H9 (cell line): ENCODE results near the gene SCUBE2. TPM values are rescaled to one million over a fixed set of nuclear protein-coding genes. Genes with fewer than 3 reads are reported as not detected.

Experiments used
- DNase-seq: peaks from one replicate; pipeline ENCODE4 v3.0.0-alpha.2; 2017
- H2AFZ ChIP-seq: one replicate; pipeline ENCODE4 v1.6.1; 2013; ENCODE audit warnings: mild to moderate bottlenecking, low read length, control low read depth, moderate library complexity
- H2AK5ac ChIP-seq: 2 replicates; pipeline ENCODE4 v1.6.1; 2013; ENCODE audit warnings: low read length, control low read depth, mixed read lengths; ENCODE audit not compliant: insufficient read length
- H2BK120ac ChIP-seq: one replicate; pipeline ENCODE4 v1.6.1; 2013; ENCODE audit warnings: low read depth, mild to moderate bottlenecking, low read length, control low read depth, inconsistent platforms; ENCODE audit not compliant: poor library complexity, severe bottlenecking
- H2BK12ac ChIP-seq: 2 replicates; pipeline ENCODE4 v1.6.1; 2013; ENCODE audit warnings: low read length, control low read depth, mixed read lengths, low read depth; ENCODE audit not compliant: insufficient read length
- H2BK15ac ChIP-seq: 2 replicates; pipeline ENCODE4 v1.6.1; 2013; ENCODE audit warnings: low read depth, low read length, control low read depth
- H2BK20ac ChIP-seq: one replicate; pipeline ENCODE4 v1.6.1; 2013; ENCODE audit warnings: low read depth, mild to moderate bottlenecking, low read length, control low read depth, inconsistent platforms; ENCODE audit not compliant: poor library complexity, severe bottlenecking
- H2BK5ac ChIP-seq: 2 replicates; pipeline ENCODE4 v1.6.1; 2013; ENCODE audit warnings: low read length, control low read depth, mixed read lengths; ENCODE audit not compliant: insufficient read length
- H3K14ac ChIP-seq: 2 replicates; pipeline ENCODE4 v1.6.1; 2013; ENCODE audit warnings: low read length, control low read depth; ENCODE audit not compliant: insufficient read depth
- H3K18ac ChIP-seq: 2 replicates; pipeline ENCODE4 v1.6.1; 2013; ENCODE audit warnings: low read depth, mild to moderate bottlenecking, mixed read lengths, low read length, control low read depth; ENCODE audit not compliant: insufficient read length
- H3K23ac ChIP-seq: 2 replicates; pipeline ENCODE4 v1.6.1; 2013; ENCODE audit warnings: low read length, control low read depth, mixed read lengths, low read depth; ENCODE audit not compliant: insufficient read length
- H3K23me2 ChIP-seq: 2 replicates; pipeline ENCODE4 v1.6.1; 2013; ENCODE audit warnings: low read depth, mild to moderate bottlenecking, mixed read lengths, low read length, control low read depth; ENCODE audit not compliant: insufficient read length, poor library complexity, severe bottlenecking
- H3K27ac ChIP-seq: 2 replicates; pipeline ENCODE4 v1.5.1; 2013; ENCODE audit warnings: low read length, control low read depth, mixed read lengths, low read depth; ENCODE audit not compliant: insufficient read length
- H3K27me3 ChIP-seq: 2 replicates; pipeline ENCODE4 v1.6.1; 2013; ENCODE audit warnings: low read length, control low read depth, inconsistent platforms; ENCODE audit not compliant: insufficient read depth
- H3K4ac ChIP-seq: 2 replicates; pipeline ENCODE4 v1.6.1; 2013; ENCODE audit warnings: low read depth, mild to moderate bottlenecking, control low read depth, inconsistent platforms, low read length, moderate library complexity
- H3K4me1 ChIP-seq: 2 replicates; pipeline ENCODE4 v1.6.1; 2013; ENCODE audit warnings: low read length, control low read depth, inconsistent platforms; ENCODE audit not compliant: insufficient read depth
- H3K4me2 ChIP-seq: 2 replicates; pipeline ENCODE4 v1.6.1; 2013; ENCODE audit warnings: low read length, control low read depth, mixed read lengths; ENCODE audit not compliant: insufficient read length, insufficient read depth
- H3K56ac ChIP-seq: 2 replicates; pipeline ENCODE4 v1.6.1; 2013; ENCODE audit warnings: low read depth, mild to moderate bottlenecking, mixed read lengths, low read length, control low read depth; ENCODE audit not compliant: insufficient read length
- H3K79me1 ChIP-seq: 2 replicates; pipeline ENCODE4 v1.6.1; 2013; ENCODE audit warnings: low read depth, mild to moderate bottlenecking, moderate library complexity, low read length, control low read depth, inconsistent platforms; ENCODE audit not compliant: insufficient read depth, poor library complexity, severe bottlenecking
- H3K79me2 ChIP-seq: 2 replicates; pipeline ENCODE4 v1.6.1; 2013; ENCODE audit warnings: low read length, control low read depth, inconsistent platforms; ENCODE audit not compliant: insufficient read depth
- H3K9ac ChIP-seq: 2 replicates; pipeline ENCODE4 v1.6.1; 2013; ENCODE audit warnings: low read length, control low read depth, mixed read lengths; ENCODE audit not compliant: insufficient read length; ENCODE audit errors: extremely low read depth
- H3K9me3 ChIP-seq: one replicate; pipeline ENCODE4 v1.6.1; 2013; ENCODE audit warnings: low read depth, low read length, inconsistent platforms; ENCODE audit not compliant: control insufficient read depth
- H3T11ph ChIP-seq: one replicate; pipeline ENCODE4 v1.6.1; 2013; ENCODE audit warnings: mild to moderate bottlenecking, low read length, control low read depth, inconsistent platforms
- H4K20me1 ChIP-seq: one replicate; pipeline ENCODE4 v1.6.1; 2013; ENCODE audit not compliant: control insufficient read depth, insufficient read length, insufficient read depth
- H4K5ac ChIP-seq: 2 replicates; pipeline ENCODE4 v1.6.1; 2013; ENCODE audit warnings: low read depth, mild to moderate bottlenecking, mixed read lengths, low read length, control low read depth; ENCODE audit not compliant: insufficient read length
- H4K8ac ChIP-seq: replicated peaks from 2 replicates; pipeline ENCODE4 v1.6.1; 2013; ENCODE audit warnings: low read length, control low read depth, mixed read lengths, low read depth; ENCODE audit not compliant: insufficient read length
- H4K91ac ChIP-seq: 2 replicates; pipeline ENCODE4 v1.6.1; 2013; ENCODE audit warnings: low read depth, mild to moderate bottlenecking, moderate library complexity, mixed read lengths, low read length, control low read depth; ENCODE audit not compliant: insufficient read length
- H3K27ac Mint-ChIP-seq, 3 experiments: 2 replicates in 2 of 3; 3 replicates in 1 of 3; pipeline ENCODE4 v1.8.0; 2020 to 2021; ENCODE audit warnings: mixed read lengths in 3 of 3, mild to moderate bottlenecking in 1 of 3, moderate library complexity in 1 of 3
- H3K27me3 Mint-ChIP-seq: 2 replicates; pipeline ENCODE4 v1.8.0; 2021; ENCODE audit warnings: low read depth, mild to moderate bottlenecking, moderate library complexity, mixed read lengths
- H3K36me3 Mint-ChIP-seq, 3 experiments: 2 replicates in 2 of 3; 3 replicates in 1 of 3; pipeline ENCODE4 v1.8.0; 2020 to 2021; ENCODE audit warnings: low read depth in 3 of 3, mixed read lengths in 3 of 3; ENCODE audit not compliant: insufficient read depth in 1 of 3
- H3K4me1 Mint-ChIP-seq, 2 experiments: 2 replicates each; pipeline ENCODE4 v1.8.0; 2020; ENCODE audit warnings: mixed read lengths in 2 of 2
- H3K4me3 Mint-ChIP-seq, 2 experiments: 2 replicates in 1 of 2; 3 replicates in 1 of 2; pipeline ENCODE4 v1.8.0; 2020 to 2021; ENCODE audit warnings: mild to moderate bottlenecking in 2 of 2, mixed read lengths in 2 of 2, moderate library complexity in 1 of 2
- H3K9me3 Mint-ChIP-seq, 2 experiments: 2 replicates in 1 of 2; 3 replicates in 1 of 2; pipeline ENCODE4 v1.8.0; 2020; ENCODE audit warnings: mild to moderate bottlenecking in 2 of 2, mixed read lengths in 2 of 2, moderate library complexity in 1 of 2
- CTCF ChIP-seq: fragments of 200-600 bp; sonication (generic); conservative IDR thresholded peaks from 3 replicates; pipeline ENCODE4 v1.8.0; 2021; ENCODE audit warnings: antibody characterized with exemption, mild to moderate bottlenecking
- WGBS: extraction: QIAGEN DNeasy Blood & Tissue Kit; methylation state at CpG from one replicate; pipeline ENCODE4 v1.1.7; 2013; ENCODE audit warnings: missing lambda C conversion rate, low lambda C conversion rate, mixed read lengths; ENCODE audit not compliant: insufficient read length; ENCODE audit errors: extremely low coverage; 5-methylcytosine and 5-hydroxymethylcytosine counted together
- total RNA-seq: library from RNA; stranded (reverse); gene quantifications from 2 replicates; pipeline ENCODE4 v1.2.1, GENCODE V29; 2021

SCUBE2 gene
- total RNA-seq, 1 experiment from 2014 or later: 1.6 TPM

GRCh38 chr11:9130297-9130696 lies 38.9 kb upstream of the SCUBE2 start:
- no peaks in the 10 kb centered on the region for H3K79me2 ChIP-seq
- no peak overlapping the region for H3K4ac ChIP-seq
- no peak overlapping the region for H4K5ac ChIP-seq
- no peak overlapping the region for H3K18ac ChIP-seq
- H4K91ac ChIP-seq: no peak overlapping the region
- H3K4me1 ChIP-seq: no peaks in the 10 kb centered on the region
- H3K9me3 ChIP-seq: no peaks in the 10 kb centered on the region
- no peak overlapping the region for H2BK5ac ChIP-seq
- H2AK5ac ChIP-seq: no peak overlapping the region
- no peak overlapping the region for H2BK120ac ChIP-seq
- H3K27ac Mint-ChIP-seq: no peak overlapping the region
- H4K8ac ChIP-seq: no peak overlapping the region
- H3K9ac ChIP-seq: no peak overlapping the region
- H3K9me3 Mint-ChIP-seq: peaks cover 0 to 8% of the 10 kb centered on the region in 2 experiments; a peak in 2 of 5 replicates
- peaks cover 15 to 17% of the 10 kb centered on the region in 2 experiments for H3K4me1 Mint-ChIP-seq
- DNase-seq: no peak
- H3K36me3 Mint-ChIP-seq: peaks cover 4 to 15% (median 10%) of the 10 kb centered on the region in 3 experiments; a peak in 5 of 7 replicates
- H2BK15ac ChIP-seq: no peak overlapping the region
- H2AFZ ChIP-seq: no peak overlapping the region
- H3K4me2 ChIP-seq: no peak overlapping the region
- H3K79me1 ChIP-seq: no peaks in the 10 kb centered on the region
- H3K14ac ChIP-seq: no peak overlapping the region
- H3K23ac ChIP-seq: no peak overlapping the region
- no peaks in the 10 kb centered on the region for H3K27me3 ChIP-seq
- no peak overlapping the region for H2BK12ac ChIP-seq
- TF ChIP-seq CTCF: no peak
- no peak overlapping the region for H3K56ac ChIP-seq
- WGBS: no CpG with 5 or more reads among the region's 1 CpG
- no peak overlapping the region for H3K4me3 Mint-ChIP-seq
- H2BK20ac ChIP-seq: no peak overlapping the region
- H3K23me2 ChIP-seq: no peaks in the 10 kb centered on the region
- no peaks in the 10 kb centered on the region for H3K27me3 Mint-ChIP-seq
- no peak overlapping the region for H3T11ph ChIP-seq
- H4K20me1 ChIP-seq: no peaks in the 10 kb centered on the region
- no peak overlapping the region for H3K27ac ChIP-seq
